Midbrain (tissue), 1 donor: ENCODE measurements around the gene PBX2.
A peak's percentile ranks its signal among the peaks of the same experiment; 100 is the strongest.
"Not testable (repeated sequence)": the region's sequence is repeated elsewhere in the genome, so short reads cannot be mapped to it uniquely, and the experiment has no call there.

Experiments
- DNase-seq: peaks from one replicate; lab custom pipeline; 2025; lab: John Stamatoyannopoulos, UW

The PBX2 gene

GRCh38 chr6:32202186-32202585, 12.2 kb upstream of the PBX2 start:
- DNase-seq = no peak

DNA sequence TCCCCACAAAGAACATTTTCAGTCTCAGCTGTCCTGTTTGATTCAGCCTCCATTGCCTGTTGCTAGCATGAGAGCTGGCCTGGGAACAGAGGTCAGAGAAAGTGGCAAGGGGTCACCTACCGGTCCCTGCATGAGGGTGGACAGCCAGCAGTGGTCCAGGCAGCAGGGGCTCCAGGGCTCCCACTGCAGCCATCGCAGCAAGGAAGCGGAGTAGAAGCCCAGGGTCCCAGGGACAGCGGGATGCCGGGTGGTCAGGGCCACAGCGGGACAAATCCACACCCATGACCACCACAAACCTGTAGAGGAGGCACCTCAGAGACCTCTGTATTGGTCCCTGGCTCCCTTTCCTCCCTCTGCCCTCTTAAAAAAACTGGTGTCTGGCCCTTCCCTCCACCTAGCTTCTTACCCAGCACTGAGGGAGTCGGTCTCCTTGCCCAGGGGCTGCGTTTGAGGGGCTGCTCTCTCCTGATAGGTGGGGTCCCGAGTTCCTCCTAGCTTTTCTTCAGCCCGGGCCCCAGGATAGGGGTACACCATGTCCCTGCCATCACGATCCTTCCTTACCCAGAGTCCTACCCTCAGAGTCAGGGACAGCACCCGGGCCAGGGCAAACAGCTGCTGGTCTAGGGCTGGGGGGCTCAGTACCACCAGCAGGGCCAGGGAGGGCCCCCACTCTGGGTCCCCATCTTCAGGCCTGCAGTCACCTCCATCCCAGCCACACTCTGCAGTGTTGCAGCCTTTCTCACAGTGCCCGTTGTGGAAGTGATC, 10.9 kb upstream of the PBX2 start:
- DNase-seq = no peak

GRCh38 chr6:32198866-32199265, 8.9 kb upstream of the PBX2 start:
- no peak for DNase-seq

GRCh38 chr6:32198345-32198696, 8.3 kb upstream of the PBX2 start:
- DNase-seq = no peak

DNA sequence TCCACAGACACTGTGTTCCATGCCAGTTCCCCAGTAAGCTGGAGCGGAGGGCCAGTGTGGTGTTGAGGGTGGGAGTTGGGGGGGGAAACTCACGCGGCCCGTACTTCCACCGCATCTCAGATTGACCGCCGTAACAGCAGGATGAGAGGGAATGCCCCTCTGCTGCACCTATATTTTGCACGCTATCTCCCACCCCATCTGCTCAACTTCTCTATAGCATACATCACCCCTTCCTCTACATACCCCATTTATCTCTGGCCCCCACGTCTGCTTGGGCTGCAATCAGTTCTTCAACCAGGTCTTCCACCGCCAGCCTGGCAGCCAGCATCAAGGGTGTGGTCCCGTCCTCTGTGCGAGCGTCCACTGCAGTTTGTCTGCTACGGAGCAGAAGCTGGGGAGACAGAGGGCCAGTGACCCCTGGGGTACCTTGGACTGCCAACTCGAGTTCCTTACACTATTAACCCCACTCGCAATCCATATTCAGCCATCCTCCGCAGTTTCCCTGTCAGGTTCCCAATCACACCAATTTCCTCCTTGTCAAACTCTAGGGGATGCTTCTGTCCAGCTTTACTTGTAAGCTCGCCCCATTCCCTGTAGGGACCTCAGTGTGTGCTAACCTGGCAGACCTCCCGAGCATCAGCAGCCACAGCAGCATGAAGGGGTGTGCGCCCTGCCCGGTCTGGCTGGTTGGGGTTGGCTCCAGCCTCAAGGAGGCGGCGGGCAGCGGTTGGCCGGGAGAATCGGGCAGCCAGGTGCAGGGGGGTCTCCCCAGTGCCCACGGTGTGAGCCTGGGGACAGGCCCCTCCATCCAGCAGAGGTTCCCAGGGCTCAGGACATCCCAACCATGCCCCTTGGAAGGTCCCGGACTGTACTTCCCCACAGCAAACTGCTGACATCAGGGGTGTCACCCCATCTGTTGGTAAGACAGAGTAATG, 6.9 kb upstream of the PBX2 start:
- peak; percentile 43 for DNase-seq

- DNase-seq = peak; percentile 92
These were observed 6.1 kb upstream of the PBX2 start for GRCh38 chr6:32195902-32196681.

DNA sequence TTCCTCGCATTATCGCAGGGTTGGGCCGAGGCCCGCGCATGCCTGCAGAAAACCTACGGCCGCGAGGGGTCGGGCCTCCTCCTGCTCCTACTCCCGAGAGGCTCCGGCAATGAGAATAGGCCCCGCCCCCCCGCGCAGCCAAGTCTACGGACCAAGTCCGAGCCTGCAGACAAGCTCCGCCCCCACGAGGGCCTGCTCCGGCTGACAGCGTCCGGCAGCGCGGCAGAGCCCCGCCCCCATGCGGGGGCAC, 5.6 kb upstream of the PBX2 start:
- DNase-seq = peak; percentile 100

DNA sequence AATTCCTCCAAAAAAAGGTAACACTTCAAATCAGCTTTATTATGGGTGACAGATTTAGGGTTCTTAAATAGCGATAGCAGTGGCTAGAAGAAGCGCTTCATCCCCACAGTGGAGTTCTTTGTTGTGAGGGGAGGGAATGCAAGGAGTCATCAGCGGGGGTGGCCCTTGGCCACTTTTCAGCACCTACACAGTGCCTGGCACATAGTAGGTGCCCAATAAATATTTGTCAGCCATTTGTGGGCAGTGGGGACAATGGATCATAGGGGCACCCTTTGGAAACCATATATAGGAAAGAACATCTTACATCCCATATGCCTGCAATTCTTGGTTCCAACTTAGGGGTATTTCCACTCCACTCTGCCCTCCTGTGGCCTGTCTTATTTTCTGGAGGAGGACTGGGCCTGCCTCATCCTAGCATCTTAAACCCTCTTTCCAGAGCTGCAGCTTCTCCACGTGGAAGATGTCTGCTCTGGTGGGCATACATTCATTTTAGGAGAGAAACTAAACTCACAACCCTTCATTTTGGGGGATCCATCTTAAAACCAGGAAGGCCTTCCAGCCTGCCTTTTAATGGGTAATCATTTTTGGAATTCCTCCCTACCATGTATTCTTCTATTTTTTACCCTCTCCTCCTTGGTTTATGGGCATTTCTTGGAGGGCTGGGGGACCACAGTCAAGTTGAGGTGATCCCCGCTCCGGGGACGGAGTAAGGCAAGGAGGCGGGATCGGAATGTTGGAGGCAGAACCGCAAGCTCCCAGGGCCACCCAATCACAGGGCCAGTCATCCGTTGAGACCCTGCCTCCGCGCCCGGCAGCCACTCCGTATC, 5.0 kb upstream of the PBX2 start:
- DNase-seq = peak; percentile 74

DNA sequence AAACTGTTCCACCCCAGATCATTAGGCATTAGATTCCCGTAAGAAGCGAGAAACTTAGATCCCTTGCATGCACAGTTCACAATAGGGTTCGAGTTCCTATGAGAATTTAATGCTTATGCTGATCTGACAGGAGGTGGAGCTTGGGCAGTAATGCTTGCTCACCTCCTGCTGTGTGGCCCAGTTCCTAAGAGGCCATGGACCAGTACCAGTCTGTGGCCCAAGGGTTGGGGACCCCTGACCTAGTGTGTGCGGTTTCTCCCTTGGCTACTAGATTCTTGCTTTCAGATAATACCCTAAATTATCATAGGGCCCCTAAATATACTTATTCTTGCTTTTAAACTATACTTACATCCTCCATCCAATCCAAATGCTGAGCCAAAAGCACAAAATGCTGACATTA, 4.4 kb upstream of the PBX2 start:
- DNase-seq = no peak

DNA sequence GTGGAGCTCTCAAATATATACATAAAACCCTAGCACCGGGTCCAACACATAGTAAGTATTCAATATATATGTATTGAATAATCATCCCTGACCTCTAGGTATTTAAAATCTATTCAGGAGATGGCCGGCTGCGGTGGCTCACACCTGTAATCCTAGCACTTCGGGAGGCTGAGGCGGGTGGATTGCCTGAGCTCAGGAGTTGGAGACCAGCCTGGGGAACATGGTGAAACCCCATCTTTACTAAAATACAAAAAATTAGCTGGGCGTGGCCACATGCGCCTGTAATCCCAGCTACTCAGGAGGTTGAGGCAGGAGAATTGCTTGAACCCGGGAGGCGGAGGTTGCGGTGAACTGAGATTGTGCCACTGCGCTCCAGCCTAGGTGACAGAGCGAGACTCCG, 3.1 kb upstream of the PBX2 start:
- DNase-seq = not testable (repeated sequence)

- no peak for DNase-seq
These were observed 2.6 kb upstream of the PBX2 start, which contains the start of gene GPSM3 for GRCh38 chr6:32192608-32193039. TSS of gene GPSM3 (minus strand) at chr6:32192643. CDS start at chr6:32192513, 130 bp downstream.

DNA sequence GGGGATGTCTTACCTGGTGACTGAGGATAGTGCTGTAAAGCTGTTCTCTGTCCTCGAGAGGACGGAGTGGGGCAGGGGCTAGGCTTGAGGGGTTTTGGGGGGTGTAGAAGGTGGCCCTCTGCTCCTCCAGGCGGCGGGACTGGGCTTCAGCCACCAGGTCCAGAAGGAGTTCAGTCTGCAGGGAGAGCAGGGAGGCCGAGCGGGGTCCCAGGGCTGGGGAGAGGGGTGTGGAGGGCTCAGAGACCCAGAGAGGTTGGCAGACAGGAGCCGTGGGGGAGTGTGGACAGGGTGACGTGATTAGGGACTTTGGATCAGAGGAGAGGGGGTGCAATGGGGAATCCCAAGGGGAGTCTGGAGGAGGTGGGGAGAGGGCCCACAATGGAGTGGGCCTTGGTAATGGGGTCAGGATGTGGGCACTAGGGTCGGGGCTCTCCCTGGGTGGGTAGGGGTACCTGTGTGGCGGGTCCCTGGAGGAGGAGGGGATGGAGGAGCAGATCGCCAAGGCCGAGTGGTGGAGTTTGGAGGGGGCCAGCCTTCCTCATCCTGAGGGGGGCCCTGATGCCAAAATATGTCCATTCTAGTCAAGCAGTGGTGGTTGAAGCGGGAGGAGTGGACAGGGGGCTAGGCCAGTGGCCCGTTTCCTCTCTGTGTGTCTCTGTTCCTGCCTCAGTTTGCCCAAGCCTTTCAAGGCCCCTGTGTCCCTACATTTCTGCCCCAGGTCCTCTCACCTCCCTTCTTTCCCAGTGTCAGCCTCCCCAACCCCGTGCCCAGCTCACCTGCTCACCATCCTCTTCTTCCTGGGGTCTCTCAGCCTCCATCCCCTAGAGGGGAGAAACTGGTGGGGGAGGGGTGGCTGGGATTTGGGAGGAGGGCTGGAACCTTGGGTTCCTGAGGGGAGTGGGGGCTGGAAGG, 1.9 kb upstream of the PBX2 start:
- no peak for DNase-seq

DNA sequence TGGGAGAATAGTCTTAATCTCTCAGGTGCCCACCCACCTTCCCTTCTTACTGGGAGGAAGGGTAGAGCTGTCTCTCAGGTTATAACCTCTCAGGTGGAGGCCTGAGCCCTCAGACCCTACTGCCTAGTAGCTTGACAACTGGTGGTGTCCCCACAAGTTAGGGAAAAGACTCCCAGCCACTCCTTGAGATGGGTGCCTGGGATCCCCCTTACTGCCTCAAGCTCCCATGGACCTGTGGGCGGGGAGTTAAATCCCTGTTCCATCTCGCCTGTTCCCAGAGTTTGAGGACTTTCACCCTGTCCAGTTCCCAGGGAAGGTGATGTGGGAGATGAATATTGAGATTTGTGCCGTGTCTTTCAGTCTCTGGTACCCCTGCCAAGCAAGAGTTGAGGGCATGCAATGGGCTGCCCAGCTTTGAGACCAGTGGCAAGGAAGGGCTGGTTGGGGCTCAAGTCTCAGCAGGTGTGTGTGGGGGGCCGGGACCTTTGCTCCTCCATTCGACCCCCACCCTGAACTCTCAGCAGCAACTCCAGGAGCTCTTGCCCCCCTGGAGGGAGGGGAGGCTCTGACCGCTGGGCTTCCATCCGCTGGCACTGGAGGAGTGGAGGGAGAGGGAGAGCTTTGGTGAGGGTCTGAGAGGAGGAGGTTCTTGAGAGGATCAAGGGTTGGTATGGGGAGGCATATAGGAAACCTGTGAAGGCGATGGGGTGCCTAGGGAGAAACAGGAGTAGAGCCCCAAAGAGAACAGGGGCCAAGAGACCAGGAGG, 1.1 kb upstream of the PBX2 start:
- DNase-seq = no peak

GRCh38 chr6:32189742-32190053, 304 bp downstream of the PBX2 start:
- DNase-seq = no peak

- no peak for DNase-seq
These were observed 797 bp downstream of the PBX2 start for GRCh38 chr6:32189069-32189741.

- no peak for DNase-seq
These were observed 1.5 kb downstream of the PBX2 start for GRCh38 chr6:32188381-32189068.

DNA sequence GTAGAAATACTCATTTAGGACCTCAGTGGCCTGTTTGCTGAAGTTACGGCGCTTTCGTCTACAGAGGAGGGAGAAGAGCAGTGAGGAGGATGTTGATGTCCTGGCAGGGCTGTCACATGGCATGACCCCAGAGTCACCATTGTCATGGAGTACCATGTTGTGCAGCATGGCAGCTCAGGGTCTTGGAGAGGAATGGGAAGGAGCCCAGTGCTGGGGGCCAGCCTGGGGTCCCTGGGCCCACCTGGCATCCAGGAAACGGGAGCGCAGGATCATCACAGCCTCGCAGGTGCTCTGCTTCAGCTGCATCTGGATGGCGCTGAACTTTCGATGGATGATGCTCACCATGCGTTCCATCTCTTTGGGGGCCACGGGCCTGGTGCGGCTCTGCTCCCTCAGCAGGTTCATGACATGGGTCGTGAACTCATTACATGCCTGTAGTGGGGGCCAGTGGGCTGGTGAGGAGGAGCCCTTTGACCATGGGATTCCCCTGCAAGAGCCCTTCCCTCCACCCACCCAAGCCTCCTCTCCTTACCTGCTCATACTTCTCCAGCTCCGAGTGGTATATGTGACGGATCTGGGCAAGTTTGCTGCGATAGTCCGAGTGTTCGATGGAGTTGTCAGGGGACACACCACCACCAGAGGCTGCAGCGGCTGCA, 2.1 kb downstream of the PBX2 start:
- DNase-seq = not testable (repeated sequence)

GRCh38 chr6:32187009-32187709, 2.8 kb downstream of the PBX2 start:
- DNase-seq = no peak
